DND-41 (cell line): ENCODE results near the gene FEZ2.

ENCODE experiments used
- CTCF ChIP-seq: IDR thresholded peaks from 2 replicates; pipeline ENCODE4 v1.5.1; 2012; ENCODE audit warnings: borderline replicate concordance, low read length, moderate library complexity, mild to moderate bottlenecking; ENCODE audit not compliant: poor library complexity, severe bottlenecking; ENCODE audit errors: extremely low read depth
- EZH2 ChIP-seq: IDR thresholded peaks from 3 replicates; pipeline ENCODE4 v1.6.1; 2012; ENCODE audit warnings: borderline replicate concordance, low read depth, mild to moderate bottlenecking, moderate library complexity, low read length, inconsistent platforms; ENCODE audit not compliant: severe bottlenecking

- no peak for TF ChIP-seq CTCF
- TF ChIP-seq EZH2 = no peak
Measured at GRCh38 chr2:36516136-36516870, 81.7 kb downstream of the FEZ2 start.
